Inferior parietal cortex (tissue), 1 donor: ENCODE results near the gene BICC1.
A peak's percentile ranks its signal among the peaks of the same experiment; 100 is the strongest.

Experiments
- DNase-seq: peaks from one replicate; pipeline ENCODE4 v3.0.0-alpha.2; 2016; ENCODE audit errors: extremely low spot score

The BICC1 gene

GRCh38 chr10:58515291-58515941 lies 2.7 kb downstream of the BICC1 start:
- DNase-seq: no peak

- DNase-seq: no peak
Measured at GRCh38 chr10:58516119-58516518, 3.4 kb downstream of the BICC1 start.

GRCh38 chr10:58516671-58517070 lies 4.0 kb downstream of the BICC1 start:
- no peak for DNase-seq

- no peak for DNase-seq
Measured at GRCh38 chr10:58517081-58517480, 4.4 kb downstream of the BICC1 start.

- no peak for DNase-seq
Measured at GRCh38 chr10:58517491-58518355, 5.1 kb downstream of the BICC1 start.

GRCh38 chr10:58518775-58519174 lies 6.1 kb downstream of the BICC1 start:
- DNase-seq: no peak

- no peak for DNase-seq
Measured at GRCh38 chr10:58529077-58529728, 16.5 kb downstream of the BICC1 start.

- DNase-seq: peak; percentile 71
Measured at GRCh38 chr10:58531084-58531695, 18.5 kb downstream of the BICC1 start.

GRCh38 chr10:58535311-58535710 lies 22.6 kb downstream of the BICC1 start:
- DNase-seq: no peak

GRCh38 chr10:58543141-58543540 lies 30.5 kb downstream of the BICC1 start:
- no peak for DNase-seq

- no peak for DNase-seq
Measured at GRCh38 chr10:58544135-58544534, 31.5 kb downstream of the BICC1 start.

- no peak for DNase-seq
Measured at GRCh38 chr10:58545427-58545826, 32.8 kb downstream of the BICC1 start.

- DNase-seq: no peak
Measured at GRCh38 chr10:58546137-58546536, 33.5 kb downstream of the BICC1 start.

- DNase-seq: no peak
Measured at GRCh38 chr10:58546722-58547445, 34.2 kb downstream of the BICC1 start.

GRCh38 chr10:58547963-58548362 lies 35.3 kb downstream of the BICC1 start:
- DNase-seq: no peak

- DNase-seq: no peak
Measured at GRCh38 chr10:58554316-58554715, 41.6 kb downstream of the BICC1 start.

GRCh38 chr10:58555170-58555929 lies 42.7 kb downstream of the BICC1 start:
- DNase-seq: no peak

- no peak for DNase-seq
Measured at GRCh38 chr10:58555930-58556311, 43.2 kb downstream of the BICC1 start.

GRCh38 chr10:58556516-58557165 lies 44.0 kb downstream of the BICC1 start:
- DNase-seq: no peak

- DNase-seq: no peak
Measured at GRCh38 chr10:58557714-58558113, 45.0 kb downstream of the BICC1 start.
